ENCODE measurements around the gene GATB.

GATB gene

DNA sequence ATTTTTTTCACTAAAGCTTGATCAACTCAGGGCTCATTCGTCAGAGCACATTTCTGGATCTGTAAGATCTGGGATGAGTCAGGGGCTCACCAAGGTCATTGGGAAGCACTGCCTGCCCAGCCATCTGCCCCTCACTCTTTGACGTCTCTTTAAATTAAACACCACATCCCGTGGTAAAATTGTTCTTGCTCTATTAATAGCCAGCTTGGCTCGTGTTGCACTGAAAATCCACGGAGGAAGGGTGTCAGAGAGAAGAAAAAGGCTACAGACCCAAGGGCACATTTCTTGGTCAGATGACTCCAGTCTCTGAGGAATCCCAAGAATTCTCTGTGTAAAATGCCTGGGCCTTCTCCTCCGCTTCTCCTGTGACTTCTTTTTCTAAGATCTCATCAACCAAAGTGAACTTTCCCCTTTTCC is 45.7 kb upstream of the GATB start:
- no peak for TF ChIP-seq ZFX (IDR thresholded peaks at IDR 0.05)
- TF ChIP-seq, protein P1, sequence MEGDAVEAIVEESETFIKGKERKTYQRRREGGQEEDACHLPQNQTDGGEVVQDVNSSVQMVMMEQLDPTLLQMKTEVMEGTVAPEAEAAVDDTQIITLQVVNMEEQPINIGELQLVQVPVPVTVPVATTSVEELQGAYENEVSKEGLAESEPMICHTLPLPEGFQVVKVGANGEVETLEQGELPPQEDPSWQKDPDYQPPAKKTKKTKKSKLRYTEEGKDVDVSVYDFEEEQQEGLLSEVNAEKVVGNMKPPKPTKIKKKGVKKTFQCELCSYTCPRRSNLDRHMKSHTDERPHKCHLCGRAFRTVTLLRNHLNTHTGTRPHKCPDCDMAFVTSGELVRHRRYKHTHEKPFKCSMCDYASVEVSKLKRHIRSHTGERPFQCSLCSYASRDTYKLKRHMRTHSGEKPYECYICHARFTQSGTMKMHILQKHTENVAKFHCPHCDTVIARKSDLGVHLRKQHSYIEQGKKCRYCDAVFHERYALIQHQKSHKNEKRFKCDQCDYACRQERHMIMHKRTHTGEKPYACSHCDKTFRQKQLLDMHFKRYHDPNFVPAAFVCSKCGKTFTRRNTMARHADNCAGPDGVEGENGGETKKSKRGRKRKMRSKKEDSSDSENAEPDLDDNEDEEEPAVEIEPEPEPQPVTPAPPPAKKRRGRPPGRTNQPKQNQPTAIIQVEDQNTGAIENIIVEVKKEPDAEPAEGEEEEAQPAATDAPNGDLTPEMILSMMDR (conservative IDR thresholded peaks at IDR 0.05) = no peak
- no peak overlapping the region for H3K27ac ChIP-seq

DNA sequence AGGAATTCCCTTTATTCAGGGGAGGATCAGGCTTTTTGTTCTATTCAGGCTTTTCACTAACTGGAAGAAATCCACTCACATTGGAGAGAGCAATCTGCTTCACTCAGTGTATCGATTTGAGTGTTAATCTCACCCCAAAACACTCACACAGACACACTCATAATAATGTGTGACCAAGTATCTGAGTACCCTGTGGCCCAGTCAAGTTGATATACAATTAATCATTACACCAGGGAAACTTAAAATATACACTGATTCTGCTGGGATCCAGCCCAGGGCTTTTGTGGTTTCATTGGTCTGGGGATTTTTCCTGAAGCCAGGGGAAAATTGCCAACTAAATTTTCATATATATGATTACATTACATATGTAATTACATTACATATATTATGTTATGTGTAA is 44.0 kb upstream of the GATB start:
- no peak overlapping the region for H3K27ac ChIP-seq
- TF ChIP-seq, protein P1 (conservative IDR thresholded peaks at IDR 0.05) = no peak
- TF ChIP-seq ZFX (IDR thresholded peaks at IDR 0.05) = no peak

DNA sequence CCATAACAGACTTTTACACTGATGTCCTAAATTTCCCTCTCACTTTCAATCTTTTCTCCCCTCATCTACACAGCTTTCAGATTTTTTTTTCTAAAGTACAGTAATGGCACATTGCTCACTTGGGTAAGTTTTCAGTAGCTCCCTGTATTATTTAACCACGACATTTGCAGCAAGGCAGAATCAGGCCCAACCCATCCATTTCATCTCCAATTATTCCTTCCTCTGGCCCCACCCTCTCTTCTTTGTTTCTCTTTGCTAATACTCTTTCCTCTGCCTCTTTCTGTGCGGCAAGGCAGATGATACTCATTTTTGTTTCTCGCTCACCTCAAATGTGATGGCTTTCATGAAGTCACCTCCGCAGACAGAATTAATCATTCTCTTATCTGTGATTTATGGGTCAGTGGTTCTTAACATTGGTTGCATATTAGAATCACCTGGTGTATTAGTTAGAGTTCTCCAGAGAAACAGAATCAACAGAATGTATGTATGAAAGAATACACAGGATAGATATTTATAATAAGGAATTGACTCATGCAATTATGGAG is 43.4 kb upstream of the GATB start:
- H3K27ac ChIP-seq = no peak overlapping the region
- TF ChIP-seq, protein P1 (conservative IDR thresholded peaks at IDR 0.05) = no peak
- TF ChIP-seq ZFX (IDR thresholded peaks at IDR 0.05) = no peak

DNA sequence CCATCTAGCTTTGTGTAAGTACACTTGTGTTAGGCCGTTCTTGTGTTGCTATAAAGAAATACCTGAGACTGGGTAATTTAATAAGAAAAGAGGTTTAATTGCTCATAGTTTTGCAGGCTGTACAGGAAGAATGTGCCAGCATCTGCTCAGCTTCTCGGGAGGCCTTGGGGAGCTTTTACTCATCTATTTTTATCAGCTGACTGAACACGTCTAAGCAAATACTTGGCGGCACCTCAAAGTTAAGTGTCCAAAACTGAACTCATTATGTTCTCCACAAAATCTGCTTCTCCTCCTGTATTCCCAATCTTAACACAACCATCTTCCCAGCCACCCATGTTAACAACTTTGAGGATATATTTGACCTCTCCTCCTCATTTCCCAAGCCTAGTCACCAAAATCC is 42.4 kb upstream of the GATB start:
- no peak for TF ChIP-seq ZFX (IDR thresholded peaks at IDR 0.05)
- TF ChIP-seq, protein P1 (conservative IDR thresholded peaks at IDR 0.05) = no peak
- no peak overlapping the region for H3K27ac ChIP-seq

DNA sequence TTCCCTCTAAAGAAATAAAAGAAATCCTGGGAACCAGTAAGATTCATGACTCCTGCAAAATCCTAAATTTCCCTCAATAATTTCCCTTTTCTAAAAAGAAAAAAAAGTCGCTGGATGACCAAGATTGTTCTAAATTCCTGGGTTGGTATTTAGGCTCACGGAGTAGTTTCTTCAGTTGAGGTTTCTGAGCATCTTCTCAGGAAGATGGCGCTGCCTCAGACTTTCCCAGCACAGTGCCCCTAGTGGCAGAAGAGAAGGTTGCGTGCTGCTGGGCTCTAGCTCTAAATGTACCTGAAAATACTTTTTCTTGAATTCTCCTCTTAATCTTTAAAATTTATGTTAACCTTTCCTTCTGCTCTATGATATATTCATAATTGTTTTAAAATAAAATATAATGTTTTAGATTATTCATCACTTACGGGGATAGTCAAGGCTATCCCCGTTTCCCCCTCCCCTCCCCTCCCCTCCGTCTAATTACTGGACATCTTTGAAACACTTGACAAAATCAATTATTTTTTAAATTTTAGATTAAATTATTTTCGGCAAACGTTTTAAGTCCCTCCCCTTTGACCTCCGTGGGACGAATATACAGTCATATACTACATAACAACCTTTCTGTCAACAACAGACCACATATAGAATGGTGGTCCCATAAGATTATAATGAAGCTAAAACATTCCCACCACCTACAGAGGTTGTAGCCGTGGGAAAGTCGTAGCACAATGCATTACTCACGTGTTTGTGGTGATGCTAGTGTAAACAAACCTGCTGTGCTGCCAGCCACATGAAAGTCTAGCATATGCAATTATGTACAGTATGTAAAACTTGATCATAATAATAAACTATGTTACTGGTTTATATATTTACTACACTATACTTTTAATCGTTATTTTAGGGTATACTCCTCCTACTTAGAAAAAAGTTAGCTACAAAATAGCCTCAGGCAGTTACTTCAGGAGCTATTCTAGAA is 41.0 kb upstream of the GATB start:
- TF ChIP-seq, protein P1 (conservative IDR thresholded peaks at IDR 0.05) = peak; percentile 94
- no peak for TF ChIP-seq ZFX (IDR thresholded peaks at IDR 0.05)
- H3K27ac ChIP-seq = no peak overlapping the region

DNA sequence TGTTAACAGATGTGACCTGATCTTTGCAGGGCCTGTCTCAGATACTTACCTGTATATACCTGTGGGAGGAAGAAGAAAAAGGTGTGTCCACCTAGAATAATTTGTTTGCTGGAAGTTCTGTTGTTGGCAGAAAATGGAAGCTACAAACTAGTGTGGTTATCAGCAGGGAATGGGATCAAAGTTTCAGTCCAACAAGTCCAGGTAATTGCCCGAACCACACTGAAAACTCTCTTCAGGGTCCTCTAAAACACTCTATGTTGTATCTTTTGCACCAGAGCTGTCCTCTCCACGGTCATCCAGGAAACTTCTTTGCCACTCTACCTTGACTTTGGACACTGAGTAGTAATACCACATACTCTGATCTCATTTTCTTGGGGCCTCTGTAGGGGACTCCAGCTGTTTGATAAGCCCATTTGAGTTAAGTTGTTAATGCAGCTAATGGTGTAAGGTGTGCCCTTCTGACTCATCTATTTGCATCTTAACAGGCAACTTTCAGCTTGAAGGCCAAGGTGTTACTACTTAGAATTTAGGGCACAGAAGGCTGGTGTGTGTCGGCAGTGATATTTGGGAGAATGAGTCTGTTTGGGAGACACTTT is 38.7 kb upstream of the GATB start:
- no peak for TF ChIP-seq ZFX (IDR thresholded peaks at IDR 0.05)
- TF ChIP-seq, protein P1 (conservative IDR thresholded peaks at IDR 0.05) = no peak
- no peak overlapping the region for H3K27ac ChIP-seq

Data from C4-2B (cell line).